MV-4-11 (cell line): ENCODE measurements around the gene TASP1.
"Not testable (repeated sequence)": the region's sequence is repeated elsewhere in the genome, so short reads cannot be mapped to it uniquely, and the experiment has no call there.

Source experiments
- DNase-seq: peaks from one replicate; lab custom pipeline; 2025; lab: John Stamatoyannopoulos, UW

The TASP1 gene

GRCh38 chr20:13493143-13493542, 145.6 kb downstream of the TASP1 start:
- no peak for DNase-seq

- DNase-seq = peak; percentile 66
Measured at GRCh38 chr20:13492001-13492481, 146.7 kb downstream of the TASP1 start.

DNA sequence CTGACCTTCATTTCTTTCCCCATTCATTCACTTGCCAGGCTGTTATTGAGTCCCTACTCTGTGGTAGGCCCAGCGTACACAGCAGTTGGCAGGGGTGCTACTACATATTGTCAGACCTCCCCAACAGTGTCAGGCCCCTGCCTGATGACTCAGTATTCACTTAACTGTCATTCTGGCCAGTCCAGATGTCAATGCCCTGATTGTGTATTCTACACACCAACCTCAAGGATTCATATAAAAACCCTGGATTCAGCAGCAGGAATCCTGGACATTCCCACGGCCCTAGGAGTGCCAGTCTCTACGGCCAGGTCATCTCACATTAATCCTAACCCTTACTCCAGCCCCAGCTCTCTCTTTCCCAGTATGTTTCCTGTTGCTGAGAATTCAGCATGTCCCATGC, 151.5 kb downstream of the TASP1 start:
- no peak for DNase-seq

GRCh38 chr20:13486694-13487093, 152.0 kb downstream of the TASP1 start:
- peak; percentile 4 for DNase-seq

DNA sequence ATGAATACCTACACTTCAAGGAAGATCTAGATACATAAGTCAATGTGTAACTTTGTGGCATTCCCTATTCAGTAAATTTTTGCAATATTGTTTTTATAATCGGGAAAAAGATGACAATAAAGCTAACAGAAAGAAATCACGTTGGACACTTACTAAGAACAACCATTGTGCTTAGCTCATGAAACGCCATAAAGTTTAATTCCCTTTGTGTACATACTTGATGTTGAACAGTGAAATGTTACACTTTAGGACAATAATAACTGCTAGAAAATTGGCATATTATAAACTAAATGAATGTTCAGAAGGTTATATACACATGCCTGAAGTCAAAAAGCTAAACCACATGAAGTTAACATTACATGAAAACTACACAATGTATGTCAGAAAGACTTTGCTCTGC, 153.2 kb downstream of the TASP1 start:
- DNase-seq = no peak

DNA sequence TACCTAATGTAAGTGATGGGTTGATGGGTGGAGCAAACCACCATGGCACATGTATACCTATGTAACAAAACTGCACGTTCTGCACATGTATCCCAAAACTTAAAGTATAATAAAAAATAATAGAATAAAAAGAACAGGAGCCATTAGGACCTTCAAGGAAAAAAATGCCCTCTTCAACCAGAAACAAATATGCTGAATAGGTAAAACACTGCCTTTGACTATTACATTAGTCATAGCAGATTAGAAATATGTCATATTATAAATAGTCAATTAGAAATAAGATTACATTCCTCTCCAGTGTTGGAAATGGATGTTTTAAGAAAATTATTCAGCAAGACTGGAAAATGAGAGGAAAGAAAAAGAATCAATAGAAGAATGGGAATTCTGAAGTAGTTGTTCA, 153.7 kb downstream of the TASP1 start:
- not testable (repeated sequence) for DNase-seq

DNA sequence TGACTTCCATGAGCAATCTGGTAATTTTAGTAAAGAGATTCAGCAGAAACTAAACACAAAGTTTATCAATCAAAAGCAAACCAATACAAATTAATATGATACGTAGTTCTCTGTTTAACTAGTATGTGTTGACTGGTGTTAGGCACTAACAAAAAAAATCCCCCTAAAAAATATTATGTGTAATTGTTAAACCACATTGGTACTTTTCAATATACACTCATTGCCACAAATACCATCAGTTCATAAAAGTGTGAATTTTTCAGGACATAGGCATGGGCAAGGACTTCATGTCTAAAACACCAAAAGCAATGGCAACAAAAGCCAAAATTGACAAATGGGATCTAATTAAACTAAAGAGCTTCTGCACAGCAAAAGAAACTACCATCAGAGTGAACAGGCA, 155.3 kb downstream of the TASP1 start:
- not testable (repeated sequence) for DNase-seq

DNA sequence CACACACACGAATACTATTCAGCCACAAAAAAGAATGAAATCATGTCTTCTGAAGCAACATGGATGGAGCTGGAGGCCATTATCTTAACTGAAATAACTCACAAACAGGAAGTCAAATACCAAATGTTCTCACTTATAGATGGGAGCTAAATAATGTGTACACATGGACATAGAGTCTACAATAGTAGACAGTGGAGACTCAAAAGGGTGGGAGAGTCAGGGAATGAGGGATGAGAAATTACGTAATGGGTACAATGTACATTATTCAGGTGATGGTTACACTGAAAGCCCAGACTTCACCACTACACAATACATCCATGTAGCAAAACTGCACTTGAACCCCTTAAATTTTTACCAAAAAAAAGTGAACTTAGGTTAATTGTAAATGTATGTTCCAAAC, 160.4 kb downstream of the TASP1 start:
- DNase-seq = no peak

DNA sequence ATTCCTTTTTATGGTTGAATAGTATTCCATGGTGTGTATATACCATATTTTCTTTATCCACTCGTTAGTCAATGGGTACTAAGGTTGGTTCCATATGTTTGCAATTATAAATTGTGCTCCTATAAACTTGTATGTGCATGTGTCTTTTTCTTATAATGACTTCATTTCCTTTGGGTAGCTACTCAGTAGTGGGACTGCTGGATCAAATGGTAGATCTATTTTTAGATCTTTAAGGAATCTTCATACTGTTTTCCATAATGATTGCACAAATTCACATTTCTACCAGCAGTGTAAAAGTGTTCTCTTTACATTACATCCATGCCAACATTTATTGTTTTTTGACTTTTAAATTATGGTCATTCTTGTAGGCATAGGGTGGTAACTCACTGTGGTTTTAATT, 164.3 kb downstream of the TASP1 start:
- no peak for DNase-seq

GRCh38 chr20:13469262-13469661, 169.5 kb downstream of the TASP1 start:
- no peak for DNase-seq

DNA sequence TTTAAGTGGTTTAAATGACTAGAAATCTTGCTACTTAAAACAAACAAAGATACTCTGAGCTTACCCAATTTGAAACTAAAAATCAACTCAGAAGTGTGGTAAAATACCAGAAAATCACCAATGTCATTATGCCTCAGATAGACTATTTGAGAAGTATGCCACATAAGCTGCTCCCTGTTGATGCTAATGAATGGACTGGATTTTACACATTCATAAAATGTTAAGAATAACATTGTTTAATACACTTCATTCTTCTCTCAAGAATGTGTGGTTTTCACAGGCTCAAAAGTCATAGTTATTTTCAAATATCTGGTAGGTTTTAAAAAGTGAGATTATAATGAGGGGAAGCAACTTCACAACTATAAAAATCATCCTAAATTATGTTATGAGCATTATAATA, 170.6 kb downstream of the TASP1 start:
- no peak for DNase-seq

DNA sequence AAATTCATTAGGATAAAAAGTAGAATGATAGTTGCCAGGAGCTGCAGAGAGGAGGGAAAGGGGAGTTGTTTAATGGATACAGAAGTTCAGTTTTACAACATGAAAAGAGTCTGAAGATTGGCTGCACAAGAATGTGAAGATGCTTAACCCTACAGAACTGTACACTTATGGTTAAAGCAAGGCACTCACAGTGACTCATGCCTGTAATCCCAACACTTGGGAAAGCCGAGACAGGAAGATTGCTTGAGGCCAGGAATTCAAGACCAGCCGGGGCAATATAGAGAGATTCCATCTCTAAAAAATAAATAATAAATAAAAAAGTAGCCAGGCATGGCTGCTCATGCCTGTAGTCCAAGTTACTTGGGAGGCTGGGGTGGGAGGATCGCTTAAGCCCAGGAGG, 174.0 kb downstream of the TASP1 start:
- no peak for DNase-seq

GRCh38 chr20:13461849-13462458, 176.8 kb downstream of the TASP1 start:
- DNase-seq = no peak

DNA sequence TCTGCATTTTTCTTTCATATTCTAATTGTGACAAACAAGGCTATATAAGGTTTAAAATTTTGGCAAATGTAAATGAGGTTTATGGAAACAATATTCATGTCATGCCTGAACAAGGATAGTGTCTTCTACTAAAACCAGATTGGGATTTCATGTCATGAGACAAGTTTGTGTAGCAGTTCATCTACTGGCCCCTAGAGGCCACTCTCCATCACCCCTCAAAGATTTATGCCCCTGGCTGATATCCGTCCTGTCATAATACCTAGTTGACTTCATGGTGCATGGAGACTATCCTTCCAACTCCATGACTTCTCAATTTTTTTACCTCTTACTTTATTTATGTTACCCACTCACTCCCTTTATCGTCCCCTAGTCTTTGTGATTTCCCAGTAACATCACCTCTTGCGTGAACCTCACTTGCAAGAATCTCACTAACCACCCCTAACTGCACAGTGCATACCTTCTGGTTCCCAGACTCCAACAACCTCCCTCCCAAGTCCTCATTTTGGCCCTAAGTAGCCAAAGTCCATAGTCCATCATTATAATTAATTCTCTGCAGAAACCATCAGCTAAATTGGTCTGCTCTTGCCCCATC, 179.8 kb downstream of the TASP1 start:
- peak; percentile 22 for DNase-seq

DNA sequence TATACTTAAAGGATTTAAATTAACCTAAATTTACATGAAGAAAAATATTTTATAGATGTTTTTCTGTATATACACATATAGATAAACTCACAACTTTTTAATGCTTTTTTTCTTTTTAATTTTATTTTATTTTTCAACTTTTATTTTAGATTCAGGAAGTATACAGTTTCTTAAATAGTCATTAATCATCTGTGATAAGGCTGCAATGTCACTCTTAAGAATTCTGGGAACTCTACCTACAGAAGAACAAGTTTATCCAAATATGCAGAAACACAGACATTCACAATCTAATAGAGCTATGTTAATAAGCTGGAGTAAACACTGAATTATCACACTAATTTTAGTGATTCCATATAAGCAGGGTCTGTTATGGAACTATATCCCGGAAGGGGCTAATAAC, 181.2 kb downstream of the TASP1 start:
- no peak for DNase-seq

- no peak for DNase-seq
Measured at GRCh38 chr20:13455713-13456112, 183.0 kb downstream of the TASP1 start.

- DNase-seq = no peak
Measured at GRCh38 chr20:13453367-13453766, 185.4 kb downstream of the TASP1 start.

DNA sequence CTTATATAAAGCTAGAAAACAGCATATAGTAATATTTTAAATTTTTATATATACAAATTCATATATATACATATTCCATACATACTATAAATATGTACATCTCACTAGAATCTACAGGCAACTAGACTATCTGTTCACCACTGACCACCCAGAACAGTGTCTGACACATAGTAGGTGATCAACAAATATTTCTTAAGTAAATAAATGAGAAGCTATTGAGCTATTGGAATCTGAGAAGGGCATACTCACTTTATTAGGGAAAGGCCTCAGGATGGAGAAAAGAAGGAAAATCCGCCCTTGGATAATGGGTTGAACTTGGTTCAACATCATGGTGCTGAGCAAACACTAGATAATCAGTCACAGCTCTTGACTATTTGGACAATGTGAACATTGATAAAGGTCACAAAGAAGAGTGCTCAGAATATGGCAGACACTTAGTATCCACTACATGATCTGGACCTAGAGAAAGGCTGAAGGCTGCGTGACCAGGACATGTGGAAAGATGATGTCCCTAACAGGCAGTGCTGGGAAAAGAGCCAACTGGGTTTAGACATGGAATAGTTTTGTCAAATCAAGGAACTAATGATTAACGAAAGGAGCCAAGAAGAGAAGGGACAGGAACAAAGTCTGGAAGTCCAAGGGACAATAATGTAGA, 186.1 kb downstream of the TASP1 start:
- no peak for DNase-seq

DNA sequence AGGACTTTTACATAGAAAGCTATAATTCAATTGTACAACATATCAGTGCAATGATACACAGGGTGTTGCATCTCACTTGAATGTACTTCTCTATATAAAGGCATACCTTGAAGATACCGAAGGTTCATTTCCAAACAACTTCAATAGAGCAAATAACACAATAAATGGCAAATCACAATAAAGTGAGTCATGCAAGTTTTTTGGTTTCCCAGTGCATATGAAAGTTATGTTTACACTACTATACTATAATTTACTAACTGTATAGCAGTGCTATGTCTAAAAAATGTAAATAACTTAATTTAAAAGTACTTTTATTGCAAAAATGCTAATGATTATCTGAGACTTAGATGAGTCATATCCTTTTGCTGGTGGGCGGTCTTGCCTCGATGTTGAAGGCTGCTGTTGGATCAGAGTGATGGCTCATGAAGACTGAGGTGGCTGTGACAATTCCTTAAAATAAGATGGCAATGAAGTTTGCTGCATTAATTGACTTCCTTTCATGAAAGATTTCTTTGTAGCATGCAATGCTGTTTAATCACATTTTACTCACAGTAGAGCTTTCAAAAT, 188.8 kb downstream of the TASP1 start:
- no peak for DNase-seq

- no peak for DNase-seq
Measured at GRCh38 chr20:13447385-13448180, 191.1 kb downstream of the TASP1 start.

GRCh38 chr20:13443690-13444089, 195.0 kb downstream of the TASP1 start:
- no peak for DNase-seq

- DNase-seq = no peak
Measured at GRCh38 chr20:13442986-13443385, 195.7 kb downstream of the TASP1 start.
